Common myeloid progenitor, CD34-positive (primary cell): Measurements from ENCODE around the gene DOK3.

Source experiments
- CTCF ChIA-PET: fragments of 350-600 bp; sonication (Branson Sonifier 250); formaldehyde crosslinking; loops from one replicate; lab custom pipeline; 2021; ENCODE audit warnings: antibody characterized with exemption; lab: Charles Lee
- POLR2A ChIA-PET: fragments of 350-600 bp; sonication (Branson Sonifier 250); formaldehyde crosslinking; loops from one replicate; lab custom pipeline; 2021; ENCODE audit warnings: antibody characterized with exemption; lab: Charles Lee
- DNase-seq, 3 donors: peaks; one replicate each; pipeline versions ENCODE4 v3.0.0 to v3.0.0-alpha.2; 2013
- H3K27ac ChIP-seq, 2 experiments: 1 replicate in 1 of 2; 2 replicates in 1 of 2; pipeline ENCODE4 v1.7.0; 2013; ENCODE audit warnings: inconsistent platforms in 2 of 2, low read length in 2 of 2, mild to moderate bottlenecking in 2 of 2, low read depth in 1 of 2, moderate library complexity in 1 of 2; ENCODE audit not compliant: severe bottlenecking in 2 of 2, insufficient read depth in 1 of 2, poor library complexity in 1 of 2
- H3K27me3 ChIP-seq, 5 experiments: replicated peaks in 2 of 5; 1 replicate in 3 of 5; 2 replicates in 2 of 5; pipeline versions ENCODE4 v1.6.1 to v1.7.0; 2013; ENCODE audit warnings: low read length in 4 of 5, mild to moderate bottlenecking in 2 of 5, moderate library complexity in 2 of 5, inconsistent platforms in 1 of 5; ENCODE audit not compliant: insufficient read depth in 5 of 5, control insufficient read depth in 4 of 5
- H3K36me3 ChIP-seq, 4 experiments: 1 replicate in 2 of 4; 2 replicates in 2 of 4; pipeline versions ENCODE4 v1.6.1 to v1.7.0; 2013; ENCODE audit warnings: low read length in 3 of 4, control low read depth in 1 of 4, mild to moderate bottlenecking in 1 of 4; ENCODE audit not compliant: control insufficient read depth in 4 of 4, insufficient read depth in 4 of 4
- H3K4me1 ChIP-seq, 4 experiments: 1 replicate in 3 of 4; 2 replicates in 1 of 4; pipeline versions ENCODE4 v1.6.1 to v1.7.1; 2013; ENCODE audit warnings: low read length in 3 of 4, mild to moderate bottlenecking in 3 of 4, control low read depth in 1 of 4, inconsistent platforms in 1 of 4, moderate library complexity in 1 of 4; ENCODE audit not compliant: control insufficient read depth in 4 of 4, insufficient read depth in 4 of 4; ENCODE audit errors: control extremely low read depth in 1 of 4
- H3K4me3 ChIP-seq, 7 experiments: 1 replicate in 4 of 7; 2 replicates in 3 of 7; pipeline versions ENCODE4 v1.5.1 to v1.7.0; 2013; ENCODE audit warnings: mild to moderate bottlenecking in 7 of 7, low read length in 6 of 7, moderate library complexity in 6 of 7, inconsistent platforms in 2 of 7, low read depth in 2 of 7, control low read depth in 1 of 7; ENCODE audit not compliant: insufficient read depth in 4 of 7, control insufficient read depth in 1 of 7; ENCODE audit errors: extremely low read depth in 1 of 7
- H3K9me3 ChIP-seq, 5 experiments: 1 replicate in 4 of 5; 2 replicates in 1 of 5; pipeline versions ENCODE4 v1.6.1 to v1.7.1; 2013; ENCODE audit warnings: low read length in 4 of 5, mild to moderate bottlenecking in 2 of 5, inconsistent platforms in 1 of 5, low read depth in 1 of 5, moderate library complexity in 1 of 5; ENCODE audit not compliant: control insufficient read depth in 4 of 5, insufficient read depth in 2 of 5; ENCODE audit errors: control extremely low read depth in 1 of 5
- WGBS: methylation state at CpG from one replicate; pipeline ENCODE4 v1.1.5; 2013; ENCODE audit not compliant: insufficient coverage; 5-methylcytosine and 5-hydroxymethylcytosine counted together

The DOK3 gene

GRCh38 chr5:177475563-177476427 lies 33.8 kb downstream of the DOK3 start:
- Histone ChIP-seq H3K27me3 (no peaks in the 10 kb centered on the region), H3K36me3 (no peaks in the 10 kb centered on the region), H3K4me3 (no peak overlapping the region), H3K27ac (no peak overlapping the region), H3K4me1 (peaks cover 0 to 60% (median 54%) of the 10 kb centered on the region in 4 experiments), H3K9me3 (no peaks in the 10 kb centered on the region)
- ChIA-PET POLR2A (interaction anchor here (0.9 kb wide), 1 partner anchor 22 kb away, joined by 3 read pairs; the partner anchor contains the start of gene PDLIM7), CTCF (interaction anchor here (1.1 to 7.0 kb wide), 7 partner anchors 10 to 25 kb away, joined by 3 to 62 read pairs (median 21); no protein-coding TSS in a partner anchor)
- no peak for DNase-seq
- WGBS, result 70% methylated on average over 2 of the region's 11 CpGs

GRCh38 chr5:177474846-177475562 lies 34.6 kb downstream of the DOK3 start:
- peaks cover 0 to 57% (median 52%) of the 10 kb centered on the region in 4 experiments for H3K4me1 ChIP-seq
- peak in 2 of 3 donors; percentile 47 to 54 for DNase-seq

GRCh38 chr5:177474002-177474476 lies 35.6 kb downstream of the DOK3 start:
- WGBS, result 90% methylated on average over 6 of the region's 7 CpGs
- ChIA-PET CTCF (no interaction called here), POLR2A (no interaction called here)
- Histone ChIP-seq H3K9me3 (no peaks in the 10 kb centered on the region), H3K36me3 (no peaks in the 10 kb centered on the region), H3K27ac (no peak overlapping the region), H3K4me3 (peak overlapping the region in 1 of 7 experiments; percentile 76), H3K27me3 (no peaks in the 10 kb centered on the region), H3K4me1 (peaks cover 0 to 48% (median 42%) of the 10 kb centered on the region in 4 experiments)
- no peak for DNase-seq

More at GRCh38 chr5:177474846-177475562, 34.6 kb downstream of the DOK3 start:
- Histone ChIP-seq H3K27ac (no peak overlapping the region), H3K9me3 (no peaks in the 10 kb centered on the region), H3K27me3 (no peaks in the 10 kb centered on the region), H3K36me3 (no peaks in the 10 kb centered on the region), H3K4me3 (no peak overlapping the region)
- POLR2A ChIA-PET, result no interaction called here
- 26% methylated on average over 3 of the region's 4 CpGs for WGBS
- CTCF ChIA-PET, result interaction anchor here (0.7 to 7.0 kb wide), 5 partner anchors 11 to 26 kb away, joined by 3 to 62 read pairs (median 40); no protein-coding TSS in a partner anchor

GRCh38 chr5:177473443-177474001 lies 36.1 kb downstream of the DOK3 start, which contains the start of gene DBN1:
Gene DBN1, minus strand, starts transcription at chr5:177473634. Its CDS starts 113 bp downstream, at chr5:177473521.
- peak within 1 kb of the TSS in 1 of 2 experiments; percentile 5 for H3K27ac ChIP-seq
- H3K27me3 ChIP-seq, result no peaks in the 10 kb centered on the region
- POLR2A ChIA-PET, result no interaction called here
- CTCF ChIA-PET, result interaction anchor here (0.8 to 1.3 kb wide), 3 partner anchors 16 to 34 kb away, joined by 3 to 7 read pairs (median 3); no protein-coding TSS in a partner anchor
- H3K4me1 ChIP-seq, result peaks cover 0 to 43% (median 38%) of the 10 kb centered on the region in 4 experiments
- peak in 1 of 3 donors; percentile 36 for DNase-seq
- H3K4me3 ChIP-seq, result peak within 1 kb of the TSS; percentile 15 to 76 (median 58)
- H3K9me3 ChIP-seq, result no peaks in the 10 kb centered on the region
- WGBS, result 3% methylated on average over 25 of the region's 69 CpGs
- H3K36me3 ChIP-seq, result peaks cover 0 to 2% (median under 1%) of the 10 kb centered on the region in 4 experiments

GRCh38 chr5:177472460-177473442 lies 36.9 kb downstream of the DOK3 start:
- ChIA-PET POLR2A (interaction anchor here (1.4 kb wide), 1 partner anchor 17 kb away, joined by 4 read pairs; no protein-coding TSS in a partner anchor), CTCF (interaction anchor here (0.7 to 1.9 kb wide), 9 partner anchors 9 to 164 kb away, joined by 3 to 12 read pairs (median 5); no protein-coding TSS in a partner anchor)
- WGBS, result 3% methylated on average over 34 of the region's 93 CpGs

More at GRCh38 chr5:177472460-177473442, 36.9 kb downstream of the DOK3 start:
- Histone ChIP-seq H3K4me1 (peaks cover 0 to 36% (median 32%) of the 10 kb centered on the region in 4 experiments), H3K4me3 (peak overlapping the region in 6 of 7 experiments; percentile 36 to 76 (median 60)), H3K27me3 (no peaks in the 10 kb centered on the region), H3K36me3 (peaks cover 0 to 6% (median 2%) of the 10 kb centered on the region in 4 experiments), H3K9me3 (no peaks in the 10 kb centered on the region), H3K27ac (peak overlapping the region in 1 of 2 experiments; percentile 5)
- peak; percentile 59 to 88 (median 85) for DNase-seq
